ENCODE results near the gene LARP6. TPM values are rescaled to one million over a fixed set of nuclear protein-coding genes. Genes with fewer than 3 reads are reported as not detected.
"Not testable (repeated sequence)": the region's sequence is repeated elsewhere in the genome, so short reads cannot be mapped to it uniquely, and the experiment has no call there.

Gene LARP6
- total RNA-seq, 1 donor from 2014 or later: not detected

GRCh38 chr15:70859322-70859908, 5.5 kb upstream of the LARP6 start:
- intact Hi-C loops (cut with micrococcal nuclease): no loop called here

GRCh38 chr15:70858614-70859321, 4.8 kb upstream of the LARP6 start:
- intact Hi-C loops (cut with micrococcal nuclease): not testable (repeated sequence)

GRCh38 chr15:70857562-70858285, 3.8 kb upstream of the LARP6 start:
- intact Hi-C loops (cut with micrococcal nuclease): no loop called here

- intact Hi-C loops (cut with micrococcal nuclease): no loop called here
These were observed 3.1 kb upstream of the LARP6 start for GRCh38 chr15:70856884-70857561.

GRCh38 chr15:70856177-70856883, 2.4 kb upstream of the LARP6 start:
- intact Hi-C loops (cut with micrococcal nuclease): no loop called here

GRCh38 chr15:70855764-70856163, 1.8 kb upstream of the LARP6 start:
- intact Hi-C loops (cut with micrococcal nuclease): no loop called here

- intact Hi-C loops (cut with micrococcal nuclease): no loop called here
These were observed 664 bp upstream of the LARP6 start for GRCh38 chr15:70854666-70854976.

GRCh38 chr15:70853318-70853972, 512 bp downstream of the LARP6 start:
- intact Hi-C loops (cut with micrococcal nuclease): no loop called here

GRCh38 chr15:70852501-70853317, 1.2 kb downstream of the LARP6 start:
- intact Hi-C loops (cut with micrococcal nuclease): no loop called here

- intact Hi-C loops (cut with micrococcal nuclease): no loop called here
These were observed 2.1 kb downstream of the LARP6 start for GRCh38 chr15:70851889-70852288.

GRCh38 chr15:70845602-70846360, 8.2 kb downstream of the LARP6 start:
- intact Hi-C loops (cut with micrococcal nuclease): no loop called here

GRCh38 chr15:70837476-70837875, 16.5 kb downstream of the LARP6 start:
- intact Hi-C loops (cut with micrococcal nuclease): no loop called here

- intact Hi-C loops (cut with micrococcal nuclease): no loop called here
These were observed 18.1 kb downstream of the LARP6 start for GRCh38 chr15:70835841-70836240.

- intact Hi-C loops (cut with micrococcal nuclease): no loop called here
These were observed 18.5 kb downstream of the LARP6 start for GRCh38 chr15:70835415-70835814.

GRCh38 chr15:70834999-70835398, 19.0 kb downstream of the LARP6 start:
- intact Hi-C loops (cut with micrococcal nuclease): no loop called here

GRCh38 chr15:70833861-70834765, 19.8 kb downstream of the LARP6 start:
- intact Hi-C loops (cut with micrococcal nuclease): no loop called here

GRCh38 chr15:70833422-70833821, 20.5 kb downstream of the LARP6 start:
- intact Hi-C loops (cut with micrococcal nuclease): no loop called here

- intact Hi-C loops (cut with micrococcal nuclease): no loop called here
These were observed 21.8 kb downstream of the LARP6 start for GRCh38 chr15:70832176-70832575.

Data from T-helper 2 cell treated with Interferon-gamma antibody and Interleukin-4, amounts not matched to agents 100 ng/mL and 5 ng/mL, for 36 hours (primary cell).